ENCODE measurements around the gene CAPN14.

Gene CAPN14

DNA sequence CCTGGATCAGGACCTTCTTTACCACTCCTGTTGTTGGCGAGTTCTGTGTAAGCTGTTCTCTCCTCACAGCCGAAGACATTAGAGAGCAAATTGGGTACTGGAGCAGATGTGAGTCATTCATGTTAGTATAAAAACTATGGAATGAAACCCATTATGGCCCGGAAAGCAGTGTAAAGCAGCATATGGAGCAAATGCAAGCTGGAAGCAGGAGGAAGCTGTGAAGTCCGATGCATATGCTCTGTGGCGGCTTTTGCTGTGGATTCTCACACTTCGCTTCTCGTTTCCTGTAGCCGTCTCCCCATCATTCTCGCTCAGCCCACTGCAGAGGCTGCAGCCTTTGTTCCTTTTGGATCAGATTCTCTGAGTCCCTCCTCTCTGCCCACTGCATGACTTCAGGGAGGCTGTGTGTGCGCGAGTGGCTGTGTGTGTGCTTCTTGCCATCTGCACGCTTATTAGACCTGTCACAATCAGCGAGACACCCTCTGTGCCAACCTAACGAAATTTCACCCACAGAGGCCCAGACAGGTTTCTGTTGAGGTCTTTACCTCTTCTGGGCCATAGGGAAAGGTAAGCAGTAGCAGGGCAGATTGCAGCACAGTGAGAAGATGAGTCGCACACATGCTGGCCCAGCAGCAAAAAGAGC lies 75.8 kb downstream of the CAPN14 start:
- no peak for DNase-seq (ENCODE audit: low read depth, low spot score)

DNA sequence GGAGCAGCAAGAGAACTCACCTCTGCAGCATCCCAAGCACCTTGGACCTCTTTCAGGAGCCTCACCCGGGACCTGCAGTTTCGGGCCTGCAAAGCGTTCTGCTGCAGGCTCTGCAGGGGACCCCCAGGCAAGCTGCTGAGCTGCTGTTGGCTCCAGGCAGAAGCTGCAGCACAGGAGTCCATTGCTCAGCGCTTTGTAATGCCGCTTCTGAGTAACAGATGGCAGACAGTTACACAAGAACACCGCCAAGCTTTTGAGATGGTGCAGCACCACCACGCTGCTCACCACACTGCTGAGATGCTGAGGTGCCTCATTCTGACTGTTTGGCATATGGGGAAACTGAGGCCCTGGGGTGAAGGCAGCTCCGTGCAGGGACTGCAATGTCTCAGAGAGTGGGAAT lies 77.2 kb downstream of the CAPN14 start:
- no peak for DNase-seq (ENCODE audit: low read depth, low spot score)

DNA sequence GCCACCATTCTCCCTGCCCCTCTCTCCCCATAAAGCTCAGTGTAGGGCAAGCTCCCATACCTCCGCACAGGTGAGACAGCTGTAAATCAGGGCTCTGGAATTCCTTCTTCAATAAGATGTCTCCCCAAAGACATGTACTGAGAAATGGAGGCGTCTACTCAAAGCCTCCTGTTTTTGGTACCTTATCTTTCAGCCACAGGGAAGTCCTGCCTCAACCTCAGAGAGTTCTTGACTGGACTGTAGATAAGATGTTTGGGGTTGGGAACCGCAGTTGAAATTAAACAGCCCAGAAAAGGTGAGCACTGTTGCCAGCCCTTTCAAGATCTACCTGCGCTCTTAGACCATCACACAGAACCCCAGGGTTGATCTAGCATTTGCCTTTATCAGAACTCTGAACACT lies 77.6 kb downstream of the CAPN14 start:
- no peak for DNase-seq (ENCODE audit: low read depth, low spot score)

DNA sequence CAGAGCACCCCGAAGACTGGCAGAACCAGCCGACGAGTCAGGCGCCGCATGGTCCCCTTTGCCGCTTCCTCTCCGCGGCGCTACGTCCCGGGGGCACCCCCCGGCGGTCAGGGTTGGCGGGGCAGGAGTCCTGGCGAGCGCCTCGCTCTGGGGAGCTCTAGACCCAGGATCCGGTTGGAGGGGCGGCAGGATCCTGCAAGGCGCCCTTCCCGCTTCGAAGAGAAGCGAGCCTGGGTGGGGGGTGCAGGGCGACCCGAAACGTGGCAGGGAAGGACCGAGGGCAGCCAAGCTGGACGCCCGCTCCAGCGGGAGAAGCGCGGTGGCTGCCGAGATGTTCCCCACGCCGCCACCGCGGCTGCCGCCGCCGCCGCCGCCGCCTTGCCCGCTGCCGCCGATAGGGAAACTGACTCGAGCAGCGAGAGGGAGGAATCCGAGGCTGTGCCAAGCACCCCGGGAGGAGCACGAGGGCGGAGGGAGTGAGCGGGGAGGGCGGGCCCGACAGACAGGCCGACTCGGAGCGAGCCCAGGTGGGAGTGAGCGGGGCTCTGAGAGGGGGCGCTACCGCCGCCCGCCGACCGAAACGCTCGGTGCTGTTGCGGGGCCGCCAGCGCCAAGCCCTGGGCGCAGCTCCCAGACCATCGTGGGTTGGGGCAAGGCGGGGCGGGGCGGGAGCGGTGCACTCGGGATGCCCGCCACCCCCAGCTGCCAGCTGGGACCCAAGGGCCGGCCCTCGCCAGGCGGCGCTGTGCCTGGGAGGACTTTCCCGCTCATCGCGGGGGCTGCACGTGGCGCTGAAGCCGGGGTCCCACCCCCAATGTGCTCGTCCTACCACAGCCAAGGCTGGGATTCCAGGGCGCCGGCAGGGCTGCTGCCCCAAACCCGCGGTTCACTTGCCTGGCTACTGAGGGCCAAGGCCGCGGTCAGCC lies 79.0 kb downstream of the CAPN14 start, which contains the start of gene GALNT14:
TSS of gene GALNT14 (minus strand) at position 404 of the 926 bp plus-strand sequence. CDS start at position 50, 354 bp downstream.
- no peak for DNase-seq (ENCODE audit: low read depth, low spot score)

DNA sequence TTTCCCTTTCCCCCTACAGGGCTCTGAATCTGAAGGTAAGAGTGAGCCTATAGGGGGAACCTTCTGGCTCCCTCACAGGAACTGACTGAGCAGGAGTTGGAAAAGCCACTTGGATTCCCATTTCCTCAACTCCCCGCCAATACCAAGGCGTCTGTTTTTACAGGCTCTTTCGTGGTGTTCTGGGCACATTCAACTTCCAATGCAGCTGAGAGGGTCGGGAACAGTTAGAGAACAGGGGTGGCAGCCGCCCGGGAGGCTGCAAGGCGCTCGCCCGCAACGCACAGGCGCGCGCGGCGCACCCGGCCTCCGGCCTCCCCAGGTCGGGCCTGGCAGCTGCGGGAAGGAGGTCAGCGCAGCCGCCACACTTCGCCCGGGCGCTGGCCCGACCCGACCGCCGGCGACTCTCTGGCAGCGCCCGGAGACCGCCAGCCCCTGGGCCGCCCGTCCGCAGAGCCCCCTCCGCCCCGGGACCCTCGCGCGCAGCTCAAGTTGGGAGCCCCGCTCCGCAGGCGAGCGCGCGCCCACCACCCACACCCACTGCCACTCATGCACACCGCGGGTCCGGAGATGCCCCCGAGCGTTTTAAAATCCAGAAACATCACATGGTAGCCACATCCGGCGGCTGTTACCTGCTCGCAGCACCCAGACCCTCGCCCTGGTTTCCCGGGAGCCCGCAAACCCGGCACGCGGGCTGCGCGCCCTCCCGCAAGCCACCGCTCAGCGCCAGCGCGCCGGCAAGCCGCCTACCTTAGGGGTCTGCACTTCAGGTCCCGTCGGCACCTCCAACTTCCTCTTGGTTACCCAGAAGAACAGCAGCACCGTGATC lies 79.9 kb downstream of the CAPN14 start:
- DNase-seq (ENCODE audit: low read depth, low spot score) = no peak

DNA sequence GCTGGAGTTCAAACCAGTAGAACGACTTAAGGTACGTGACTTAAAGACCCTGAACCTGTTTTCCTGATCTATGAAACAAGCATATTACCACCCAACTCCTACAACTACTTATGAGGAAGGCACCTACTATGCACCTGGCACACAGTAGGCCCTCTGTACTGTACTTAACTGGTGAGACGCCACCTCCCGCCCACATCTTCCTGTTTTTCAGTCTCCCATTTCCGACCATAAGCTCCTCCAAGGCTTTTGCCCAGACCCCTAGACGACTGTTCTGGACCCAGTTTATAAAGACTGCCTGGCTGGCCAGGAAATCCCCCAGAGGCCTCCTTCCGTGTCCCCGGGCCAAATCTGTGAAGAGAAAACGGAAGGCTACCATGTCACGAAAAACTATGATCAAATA lies 80.6 kb downstream of the CAPN14 start:
- DNase-seq (ENCODE audit: low read depth, low spot score) = no peak

DNA sequence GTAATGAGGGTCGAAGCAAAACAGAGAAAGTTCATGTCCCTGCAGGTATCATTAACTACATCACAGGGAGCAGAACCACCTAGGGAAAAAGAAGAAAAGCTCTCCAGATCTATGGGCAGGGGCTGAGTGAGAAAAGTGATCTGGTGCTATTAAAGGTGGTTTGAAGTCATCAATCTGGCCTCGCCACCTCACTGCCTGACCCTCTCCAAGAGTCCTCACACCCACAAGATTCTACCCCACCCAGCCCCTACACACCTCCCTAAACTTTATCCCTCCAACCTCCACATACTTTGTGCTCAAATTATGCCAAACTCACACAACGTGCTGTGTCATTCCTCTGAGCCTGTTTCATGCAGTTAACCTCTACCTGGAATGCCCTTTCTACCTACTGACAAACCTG lies 81.3 kb downstream of the CAPN14 start:
- DNase-seq (ENCODE audit: low read depth, low spot score) = no peak

DNA sequence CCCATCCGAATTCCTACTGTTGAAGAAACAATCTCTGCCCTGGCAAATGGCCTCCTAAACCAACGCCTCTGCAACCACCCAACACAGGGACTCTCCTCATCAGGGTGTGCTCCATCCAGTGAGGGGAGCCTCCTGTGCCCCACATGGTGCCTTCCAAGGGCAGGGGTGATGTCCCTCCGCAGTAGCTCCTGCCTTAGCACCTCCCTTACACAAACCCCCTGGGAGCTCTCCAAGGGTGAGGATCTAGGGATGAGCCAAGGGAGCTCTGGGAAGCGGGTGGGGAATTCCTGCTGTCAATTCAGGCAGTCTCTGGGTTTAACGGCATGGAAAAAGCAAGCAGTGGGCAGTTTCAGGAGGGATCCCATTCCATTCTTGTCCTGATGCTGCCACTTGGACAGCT lies 82.8 kb downstream of the CAPN14 start:
- no peak for DNase-seq (ENCODE audit: low read depth, low spot score)

DNA sequence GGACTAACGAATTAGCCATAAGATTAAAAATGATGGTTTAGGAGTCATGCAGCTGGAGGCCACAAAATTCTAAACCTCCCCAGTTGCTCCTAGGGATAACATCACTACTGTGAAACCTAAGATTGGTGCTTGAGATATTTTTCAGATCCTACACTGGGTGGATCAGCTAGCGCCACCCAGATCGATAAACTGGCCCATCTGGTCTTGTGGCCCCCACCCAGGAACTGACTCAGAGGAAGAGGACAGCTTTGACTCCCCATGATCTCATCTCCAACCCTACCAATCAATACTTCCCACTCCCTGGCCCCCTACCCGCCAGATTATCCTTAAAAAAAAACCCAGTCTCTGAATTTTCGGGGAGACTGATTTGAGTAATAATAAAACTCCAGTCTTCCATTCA lies 84.5 kb downstream of the CAPN14 start:
- no peak for DNase-seq (ENCODE audit: low read depth, low spot score)

DNA sequence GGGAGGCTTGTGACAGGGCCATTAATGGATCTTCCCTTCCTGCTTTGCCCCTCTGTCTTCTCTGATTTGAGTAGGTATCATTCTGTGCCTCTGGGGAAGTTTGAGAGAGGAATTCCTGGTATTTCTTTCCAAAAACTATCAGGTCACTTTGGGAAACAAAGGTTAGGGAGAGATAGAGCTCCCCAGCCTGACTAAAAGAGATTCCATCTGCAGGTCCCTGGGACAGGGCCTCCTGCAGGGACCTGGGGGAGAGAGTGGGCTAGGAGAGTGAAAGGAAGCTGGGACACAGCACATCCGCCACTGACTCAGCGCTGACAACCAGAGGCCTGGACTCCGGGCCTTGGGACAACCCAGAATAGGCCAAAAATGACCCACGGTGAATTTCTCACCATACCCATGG lies 85.4 kb downstream of the CAPN14 start:
- DNase-seq (ENCODE audit: low read depth, low spot score) = no peak

DNA sequence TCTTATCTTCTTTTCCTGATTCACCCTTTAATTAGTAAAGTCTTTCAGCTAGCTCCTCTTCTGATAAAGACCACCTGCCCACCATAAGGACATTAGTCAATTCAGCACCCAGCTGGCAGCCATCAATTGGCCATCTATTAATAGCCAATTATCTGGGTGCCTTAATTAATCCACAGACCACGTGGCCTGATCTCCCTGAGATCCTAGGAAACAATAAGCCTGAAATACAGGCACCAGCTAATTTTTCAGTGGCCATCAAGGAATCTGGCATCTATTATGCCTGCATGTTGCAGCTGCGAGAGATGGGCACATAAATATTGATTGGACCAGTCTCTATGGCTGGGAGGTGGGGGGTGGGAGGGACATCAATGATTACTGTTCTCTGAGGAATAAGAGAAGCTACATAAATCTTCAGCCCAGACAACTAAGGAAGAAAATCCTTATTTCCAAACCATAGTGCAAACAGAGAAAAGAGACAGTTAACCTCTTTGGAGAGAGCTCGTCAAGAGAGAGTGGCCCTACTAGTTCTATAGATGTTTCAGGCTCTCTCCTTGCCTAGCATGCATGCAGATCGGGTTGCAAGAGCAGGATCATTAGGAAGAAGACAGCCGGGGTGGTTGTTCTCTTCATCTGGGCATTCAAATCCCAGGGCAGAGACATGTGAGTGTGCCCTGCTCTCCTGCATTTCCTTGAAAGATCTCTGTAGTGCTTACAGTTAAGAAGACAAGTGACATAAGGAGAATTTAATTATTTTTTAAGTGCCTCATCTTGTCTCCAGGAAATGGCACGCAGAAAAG lies 87.7 kb downstream of the CAPN14 start:
- no peak for DNase-seq (ENCODE audit: low read depth, low spot score)

DNA sequence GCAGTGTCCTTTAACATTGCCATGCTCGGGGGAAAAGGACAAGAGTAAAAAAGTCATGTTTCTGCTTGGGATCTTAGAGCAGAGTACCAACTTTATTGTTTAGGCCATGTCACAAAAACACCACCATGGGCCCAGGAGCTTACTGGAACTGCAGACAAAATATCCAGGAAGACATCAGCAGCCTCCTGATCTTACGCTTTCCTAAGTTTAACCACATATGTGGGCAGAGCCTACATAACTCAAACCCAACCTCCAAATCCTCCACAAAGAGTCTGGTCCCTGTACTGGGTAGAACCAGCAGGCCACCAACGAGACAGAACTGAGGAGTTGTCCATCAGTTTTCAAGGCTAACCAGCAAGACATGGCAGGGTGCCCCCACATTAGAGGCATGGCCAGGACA lies 89.4 kb downstream of the CAPN14 start:
- no peak for DNase-seq (ENCODE audit: low read depth, low spot score)

DNA sequence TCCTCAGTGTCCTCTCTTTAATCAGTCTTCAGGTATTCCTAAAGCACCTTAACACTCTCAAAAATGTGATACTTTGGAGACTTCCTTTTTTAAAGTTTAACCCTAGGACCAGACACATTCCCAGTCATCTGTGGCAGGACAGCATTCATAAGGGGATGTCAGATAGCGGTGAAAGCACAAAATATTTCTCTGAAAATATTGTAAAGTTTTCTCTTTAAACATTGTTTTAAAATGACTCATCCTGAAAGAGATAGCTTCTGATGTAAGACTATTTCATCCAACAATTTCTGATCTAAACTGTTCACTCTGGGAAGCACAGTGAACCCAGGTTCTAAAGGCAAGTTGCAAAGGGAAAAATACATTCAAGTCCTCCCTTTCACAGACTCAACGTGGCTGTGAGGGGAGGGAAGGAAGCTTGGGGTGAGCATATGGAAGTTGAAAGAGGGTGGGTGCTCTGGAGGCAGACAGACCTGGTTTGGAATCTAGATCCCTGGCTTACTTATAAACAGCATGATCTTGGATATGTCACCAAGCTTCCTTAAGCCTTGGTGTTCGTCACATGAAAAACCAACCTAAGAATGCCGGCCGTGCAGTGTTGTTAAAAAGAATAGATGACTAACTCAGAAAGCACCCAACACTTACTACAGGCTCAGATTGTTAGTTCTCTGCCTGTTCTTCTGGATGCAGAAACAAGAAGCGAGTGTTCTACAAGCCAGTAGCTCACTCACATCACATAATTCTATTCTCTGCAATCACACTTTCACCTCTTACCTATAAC lies 91.2 kb downstream of the CAPN14 start:
- no peak for DNase-seq (ENCODE audit: low read depth, low spot score)

DNA sequence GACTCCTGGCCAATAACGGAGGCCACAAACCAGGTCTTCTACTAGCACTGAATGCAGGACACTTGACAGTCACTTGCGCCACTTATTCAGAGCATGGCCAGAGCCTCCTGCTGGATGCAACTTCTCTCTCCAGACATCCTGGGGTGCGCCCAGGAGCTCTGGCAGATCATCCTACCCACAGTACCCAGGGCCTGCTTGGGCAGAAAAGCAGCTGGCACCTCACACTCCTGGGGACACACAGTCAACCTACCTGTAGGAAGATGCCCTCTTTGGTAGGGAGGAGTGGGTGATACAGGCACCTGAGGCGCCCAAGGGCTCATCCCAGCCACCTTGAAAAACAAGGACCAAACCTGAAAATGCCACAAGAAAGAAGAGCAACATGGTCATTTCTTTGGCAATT lies 92.4 kb downstream of the CAPN14 start:
- DNase-seq (ENCODE audit: low read depth, low spot score) = no peak
